ENCODE data around the gene SEMA7A.

Gene SEMA7A

DNA sequence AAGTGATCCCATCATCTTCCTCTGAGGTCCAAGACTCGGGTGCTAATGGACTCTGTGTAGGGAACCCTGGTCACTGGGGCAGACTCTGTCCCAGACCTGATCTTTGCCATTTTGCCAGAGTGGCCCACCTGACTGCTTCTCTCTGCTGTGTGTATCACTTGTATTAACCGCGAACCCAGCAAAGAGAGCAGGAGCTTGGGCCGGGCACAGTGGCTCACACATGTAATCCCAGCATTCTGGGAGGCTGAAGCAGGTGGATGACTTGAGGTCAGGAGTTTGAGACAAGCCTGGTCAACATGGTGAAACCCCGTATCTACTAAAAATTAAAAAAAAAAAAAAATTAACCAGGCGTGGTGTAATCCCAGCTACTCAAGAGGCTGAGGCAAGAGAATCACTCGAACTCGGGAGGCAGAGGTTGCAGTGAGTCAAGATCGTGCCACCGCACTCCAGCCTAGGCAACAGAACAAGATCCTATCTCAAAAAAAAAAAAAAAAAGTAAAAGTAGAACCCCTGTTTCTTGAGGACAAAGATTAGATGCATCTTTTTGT is 33.4 kb downstream of the SEMA7A start:
- H3K9me3 ChIP-seq (ENCODE audit: control insufficient read depth, low read length), result no peaks in the 10 kb centered on the region
- H3K27me3 ChIP-seq (replicated peaks; ENCODE audit: control insufficient read depth, insufficient read depth, low read length, poor library complexity, severe bottlenecking), result no peaks in the 10 kb centered on the region
- H3K27ac ChIP-seq (ENCODE audit: insufficient read depth, low read length, poor library complexity, severe bottlenecking), result no peak overlapping the region
- no peak for DNase-seq
- no peaks in the 10 kb centered on the region for H3K36me3 ChIP-seq (ENCODE audit: control insufficient read depth, insufficient read depth, low read length)
- H3K4me1 ChIP-seq (ENCODE audit: control insufficient read depth, insufficient read depth, low read length, poor library complexity, severe bottlenecking), result peaks cover 20% of the 10 kb centered on the region
- H3K4me3 ChIP-seq (ENCODE audit: insufficient read depth, low read depth, low read length, poor library complexity, severe bottlenecking), result no peak overlapping the region

- Histone ChIP-seq H3K27ac (ENCODE audit: insufficient read depth, low read length, poor library complexity, severe bottlenecking) (no peak overlapping the region), H3K4me1 (ENCODE audit: control insufficient read depth, insufficient read depth, low read length, poor library complexity, severe bottlenecking) (peaks cover 20% of the 10 kb centered on the region), H3K4me3 (ENCODE audit: insufficient read depth, low read depth, low read length, poor library complexity, severe bottlenecking) (no peak overlapping the region), H3K27me3 (replicated peaks; ENCODE audit: control insufficient read depth, insufficient read depth, low read length, poor library complexity, severe bottlenecking) (no peaks in the 10 kb centered on the region), H3K9me3 (ENCODE audit: control insufficient read depth, low read length) (no peaks in the 10 kb centered on the region), H3K36me3 (ENCODE audit: control insufficient read depth, insufficient read depth, low read length) (no peaks in the 10 kb centered on the region)
- no peak for DNase-seq
Observed at GRCh38 chr15:74399511-74400312, 34.0 kb downstream of the SEMA7A start.

- no peak for DNase-seq
- no peaks in the 10 kb centered on the region for H3K36me3 ChIP-seq (ENCODE audit: control insufficient read depth, insufficient read depth, low read length)
- no peak overlapping the region for H3K27ac ChIP-seq (ENCODE audit: insufficient read depth, low read length, poor library complexity, severe bottlenecking)
- H3K4me1 ChIP-seq (ENCODE audit: control insufficient read depth, insufficient read depth, low read length, poor library complexity, severe bottlenecking), result peaks cover 20% of the 10 kb centered on the region
- no peak overlapping the region for H3K4me3 ChIP-seq (ENCODE audit: insufficient read depth, low read depth, low read length, poor library complexity, severe bottlenecking)
- H3K9me3 ChIP-seq (ENCODE audit: control insufficient read depth, low read length), result no peaks in the 10 kb centered on the region
- no peaks in the 10 kb centered on the region for H3K27me3 ChIP-seq (replicated peaks; ENCODE audit: control insufficient read depth, insufficient read depth, low read length, poor library complexity, severe bottlenecking)
Observed at GRCh38 chr15:74399100-74399499, 34.7 kb downstream of the SEMA7A start.

- H3K27ac ChIP-seq (ENCODE audit: insufficient read depth, low read length, poor library complexity, severe bottlenecking), result no peak overlapping the region
- H3K4me3 ChIP-seq (ENCODE audit: insufficient read depth, low read depth, low read length, poor library complexity, severe bottlenecking), result no peak overlapping the region
- H3K27me3 ChIP-seq (replicated peaks; ENCODE audit: control insufficient read depth, insufficient read depth, low read length, poor library complexity, severe bottlenecking), result no peaks in the 10 kb centered on the region
- H3K4me1 ChIP-seq (ENCODE audit: control insufficient read depth, insufficient read depth, low read length, poor library complexity, severe bottlenecking), result peaks cover 17% of the 10 kb centered on the region
- no peaks in the 10 kb centered on the region for H3K9me3 ChIP-seq (ENCODE audit: control insufficient read depth, low read length)
- H3K36me3 ChIP-seq (ENCODE audit: control insufficient read depth, insufficient read depth, low read length), result no peaks in the 10 kb centered on the region
- DNase-seq, result no peak
Observed at GRCh38 chr15:74398183-74398582, 35.6 kb downstream of the SEMA7A start.

- DNase-seq, result no peak
- no peaks in the 10 kb centered on the region for H3K27me3 ChIP-seq (replicated peaks; ENCODE audit: control insufficient read depth, insufficient read depth, low read length, poor library complexity, severe bottlenecking)
- H3K9me3 ChIP-seq (ENCODE audit: control insufficient read depth, low read length), result no peaks in the 10 kb centered on the region
- peaks cover 10% of the 10 kb centered on the region for H3K4me1 ChIP-seq (ENCODE audit: control insufficient read depth, insufficient read depth, low read length, poor library complexity, severe bottlenecking)
- no peak overlapping the region for H3K27ac ChIP-seq (ENCODE audit: insufficient read depth, low read length, poor library complexity, severe bottlenecking)
- no peaks in the 10 kb centered on the region for H3K36me3 ChIP-seq (ENCODE audit: control insufficient read depth, insufficient read depth, low read length)
- H3K4me3 ChIP-seq (ENCODE audit: insufficient read depth, low read depth, low read length, poor library complexity, severe bottlenecking), result no peak overlapping the region
Observed at GRCh38 chr15:74397239-74398068, 36.3 kb downstream of the SEMA7A start.

DNA sequence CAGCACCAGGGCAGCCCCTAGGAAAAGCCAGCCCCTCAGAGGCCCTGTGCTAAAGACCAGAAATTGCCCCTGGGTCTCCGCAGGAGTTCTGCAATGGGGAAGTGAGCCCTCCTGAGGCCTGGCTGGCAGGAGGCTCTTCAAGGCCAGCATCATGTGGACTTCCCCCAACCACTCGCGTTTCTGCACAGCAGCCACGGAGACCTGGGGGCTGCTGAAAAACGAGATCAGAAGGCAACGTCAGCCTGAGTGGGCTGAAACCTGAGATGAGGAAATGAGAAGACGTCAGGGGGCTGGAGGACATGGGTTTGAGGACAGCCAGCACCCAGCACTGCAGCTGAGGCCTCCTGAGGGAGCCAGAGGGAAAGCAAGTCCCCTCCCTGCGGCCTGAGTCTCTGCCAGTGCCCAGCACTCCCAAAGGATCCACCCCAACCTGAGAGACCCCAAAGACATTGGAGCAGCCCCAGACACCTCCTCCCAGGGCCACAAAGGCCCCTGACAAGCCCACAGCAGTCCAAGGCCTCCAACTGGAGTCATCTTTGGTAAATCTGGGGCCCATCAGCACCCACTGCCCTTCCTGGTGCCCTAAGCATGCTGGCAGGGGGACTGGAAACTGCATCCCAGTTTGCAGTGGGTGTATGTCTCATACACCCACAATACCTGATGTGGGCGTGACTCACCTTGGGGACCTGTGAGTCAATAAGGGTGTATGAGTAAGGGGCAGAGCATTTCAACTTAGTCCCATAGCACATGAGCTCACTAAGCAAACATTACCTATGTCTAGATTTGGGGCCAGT is 37.1 kb downstream of the SEMA7A start:
- Histone ChIP-seq H3K9me3 (ENCODE audit: control insufficient read depth, low read length) (no peaks in the 10 kb centered on the region), H3K27ac (ENCODE audit: insufficient read depth, low read length, poor library complexity, severe bottlenecking) (no peak overlapping the region), H3K4me1 (ENCODE audit: control insufficient read depth, insufficient read depth, low read length, poor library complexity, severe bottlenecking) (peaks cover 8% of the 10 kb centered on the region), H3K27me3 (replicated peaks; ENCODE audit: control insufficient read depth, insufficient read depth, low read length, poor library complexity, severe bottlenecking) (no peaks in the 10 kb centered on the region), H3K4me3 (ENCODE audit: insufficient read depth, low read depth, low read length, poor library complexity, severe bottlenecking) (no peak overlapping the region), H3K36me3 (ENCODE audit: control insufficient read depth, insufficient read depth, low read length) (no peaks in the 10 kb centered on the region)
- DNase-seq, result no peak

- H3K4me1 ChIP-seq (ENCODE audit: control insufficient read depth, insufficient read depth, low read length, poor library complexity, severe bottlenecking), result peaks cover 8% of the 10 kb centered on the region
- no peak for DNase-seq
Observed at GRCh38 chr15:74396146-74396438, 37.7 kb downstream of the SEMA7A start.

GRCh38 chr15:74395319-74396145 is 38.2 kb downstream of the SEMA7A start:
- H3K27me3 ChIP-seq (replicated peaks; ENCODE audit: control insufficient read depth, insufficient read depth, low read length, poor library complexity, severe bottlenecking), result no peaks in the 10 kb centered on the region
- H3K9me3 ChIP-seq (ENCODE audit: control insufficient read depth, low read length), result no peaks in the 10 kb centered on the region
- DNase-seq, result no peak
- no peak overlapping the region for H3K4me3 ChIP-seq (ENCODE audit: insufficient read depth, low read depth, low read length, poor library complexity, severe bottlenecking)
- H3K27ac ChIP-seq (ENCODE audit: insufficient read depth, low read length, poor library complexity, severe bottlenecking), result no peak overlapping the region
- no peaks in the 10 kb centered on the region for H3K36me3 ChIP-seq (ENCODE audit: control insufficient read depth, insufficient read depth, low read length)
- H3K4me1 ChIP-seq (ENCODE audit: control insufficient read depth, insufficient read depth, low read length, poor library complexity, severe bottlenecking), result peaks cover 8% of the 10 kb centered on the region

More at GRCh38 chr15:74396146-74396438, 37.7 kb downstream of the SEMA7A start:
- no peaks in the 10 kb centered on the region for H3K9me3 ChIP-seq (ENCODE audit: control insufficient read depth, low read length)
- H3K4me3 ChIP-seq (ENCODE audit: insufficient read depth, low read depth, low read length, poor library complexity, severe bottlenecking), result no peak overlapping the region
- no peaks in the 10 kb centered on the region for H3K36me3 ChIP-seq (ENCODE audit: control insufficient read depth, insufficient read depth, low read length)
- no peak overlapping the region for H3K27ac ChIP-seq (ENCODE audit: insufficient read depth, low read length, poor library complexity, severe bottlenecking)
- no peaks in the 10 kb centered on the region for H3K27me3 ChIP-seq (replicated peaks; ENCODE audit: control insufficient read depth, insufficient read depth, low read length, poor library complexity, severe bottlenecking)

GRCh38 chr15:74394090-74394846 is 39.5 kb downstream of the SEMA7A start:
- Histone ChIP-seq H3K4me1 (ENCODE audit: control insufficient read depth, insufficient read depth, low read length, poor library complexity, severe bottlenecking) (no peaks in the 10 kb centered on the region), H3K9me3 (ENCODE audit: control insufficient read depth, low read length) (no peaks in the 10 kb centered on the region), H3K27ac (ENCODE audit: insufficient read depth, low read length, poor library complexity, severe bottlenecking) (no peak overlapping the region)

More at GRCh38 chr15:74394090-74394846, 39.5 kb downstream of the SEMA7A start:
- Histone ChIP-seq H3K36me3 (ENCODE audit: control insufficient read depth, insufficient read depth, low read length) (no peaks in the 10 kb centered on the region), H3K4me3 (ENCODE audit: insufficient read depth, low read depth, low read length, poor library complexity, severe bottlenecking) (no peak overlapping the region), H3K27me3 (replicated peaks; ENCODE audit: control insufficient read depth, insufficient read depth, low read length, poor library complexity, severe bottlenecking) (no peaks in the 10 kb centered on the region)
- no peak for DNase-seq
